ENCODE results near the gene FANCC.

DNA sequence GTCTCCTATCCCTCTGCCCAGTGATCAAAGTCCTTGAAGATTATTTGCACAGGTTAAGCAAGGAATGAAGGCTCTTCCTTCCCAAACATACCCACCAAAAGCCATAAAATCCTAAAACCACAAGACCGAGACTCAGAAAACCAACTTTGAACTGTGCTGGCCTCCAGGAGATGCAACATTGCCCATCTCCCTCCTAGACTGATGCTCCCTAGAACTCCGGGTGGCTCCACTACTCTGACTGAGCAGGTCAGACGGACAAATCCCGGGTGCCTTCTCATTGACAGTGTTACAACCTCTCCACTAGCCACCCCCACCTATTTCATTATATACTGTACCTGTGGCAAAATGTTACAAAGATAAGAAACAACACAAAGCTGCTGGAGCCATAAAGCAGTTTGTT lies 110.1 kb downstream of the FANCC start:
- TF ChIP-seq, protein P1, sequence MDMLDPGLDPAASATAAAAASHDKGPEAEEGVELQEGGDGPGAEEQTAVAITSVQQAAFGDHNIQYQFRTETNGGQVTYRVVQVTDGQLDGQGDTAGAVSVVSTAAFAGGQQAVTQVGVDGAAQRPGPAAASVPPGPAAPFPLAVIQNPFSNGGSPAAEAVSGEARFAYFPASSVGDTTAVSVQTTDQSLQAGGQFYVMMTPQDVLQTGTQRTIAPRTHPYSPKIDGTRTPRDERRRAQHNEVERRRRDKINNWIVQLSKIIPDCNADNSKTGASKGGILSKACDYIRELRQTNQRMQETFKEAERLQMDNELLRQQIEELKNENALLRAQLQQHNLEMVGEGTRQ (IDR thresholded peaks at IDR 0.05; ENCODE audit: low read depth, low read length), result no peak
- TF ChIP-seq RFX5 (IDR thresholded peaks at IDR 0.05; ENCODE audit: low read depth, low read length), result no peak
- TF ChIP-seq CTCF (conservative IDR thresholded peaks at IDR 0.05; ENCODE audit: low read depth, low read length), result no peak
- TF ChIP-seq POLR2A (IDR thresholded peaks at IDR 0.05; ENCODE audit: low read depth, low read length), result no peak
- no peak for TF ChIP-seq RAD21 (IDR thresholded peaks at IDR 0.05; ENCODE audit: low read length)
- no peak for TF ChIP-seq CEBPB (IDR thresholded peaks at IDR 0.05; ENCODE audit: low read depth, low read length)
- TF ChIP-seq BHLHE40 (IDR thresholded peaks at IDR 0.05; ENCODE audit: low read depth, low read length), result no peak
- no peak for TF ChIP-seq ELK1 (IDR thresholded peaks at IDR 0.05; ENCODE audit: borderline replicate concordance, low read depth, low read length)
- TF ChIP-seq MAFK (IDR thresholded peaks at IDR 0.05; ENCODE audit: low read depth, low read length), result no peak

All from IMR-90 (cell line).